IMR-90 (cell line): Measurements from ENCODE around the gene IMPG1. TPM values are rescaled to one million over a fixed set of nuclear protein-coding genes. Genes with fewer than 3 reads are reported as not detected.
"Not testable (repeated sequence)": the region's sequence is repeated elsewhere in the genome, so short reads cannot be mapped to it uniquely, and the experiment has no call there.

Source experiments
- ATAC-seq: fragments of 200-7000 bp; cut with Tn5 transposase; 2 replicates; pipeline ENCODE4 v1.9.1; 2020; ENCODE audit warnings: low read depth, mild to moderate bottlenecking, moderate library complexity
- BruUV-seq: library from RNA; stranded (reverse); fragments of 400-500 nt; replicated peaks from 2 replicates; lab custom pipeline; 2021; lab: Mats Ljungman, UMichigan
- CTCF ChIA-PET: fragments of 300-600 bp; formaldehyde crosslinking; extraction: SDS; loops from one replicate; lab custom pipeline; 2021; ENCODE audit warnings: antibody characterized with exemption; lab: Yijun Ruan, JAX
- POLR2A ChIA-PET: fragments of 300-600 bp; sonication (Branson Sonifier 250); formaldehyde crosslinking; loops from one replicate; lab custom pipeline; 2022; ENCODE audit warnings: antibody characterized with exemption; ENCODE audit not compliant: unreplicated experiment; lab: Charles Lee
- DNase-seq: peaks from one replicate; pipeline ENCODE4 v3.0.0; 2013
- H2AFZ ChIP-seq: replicated peaks from 2 replicates; pipeline ENCODE3; 2013; ENCODE audit warnings: low read length, mild to moderate bottlenecking; ENCODE audit not compliant: poor library complexity
- H2AK5ac ChIP-seq: 2 replicates; pipeline ENCODE4 v1.6.1; 2013; ENCODE audit warnings: low read depth, low read length, inconsistent platforms
- H2AK9ac ChIP-seq: replicated peaks from 2 replicates; pipeline ENCODE3; 2013; ENCODE audit warnings: mild to moderate bottlenecking, low read depth, low read length, moderate library complexity; ENCODE audit not compliant: poor library complexity
- H2BK120ac ChIP-seq: 2 replicates; pipeline ENCODE4 v1.6.1; 2013; ENCODE audit warnings: low read depth, low read length, inconsistent platforms
- H2BK15ac ChIP-seq: 3 replicates; pipeline ENCODE4 v1.6.1; 2013; ENCODE audit warnings: low read depth, low read length, inconsistent platforms
- H2BK20ac ChIP-seq: 2 replicates; pipeline ENCODE4 v1.6.1; 2013; ENCODE audit warnings: low read depth, mild to moderate bottlenecking, inconsistent platforms, low read length, moderate library complexity
- H2BK5ac ChIP-seq: 2 replicates; pipeline ENCODE4 v1.6.1; 2013; ENCODE audit warnings: mild to moderate bottlenecking, low read depth, low read length, inconsistent platforms; ENCODE audit not compliant: poor library complexity, severe bottlenecking
- H3K14ac ChIP-seq: replicated peaks from 2 replicates; pipeline ENCODE4 v1.6.1; 2013; ENCODE audit warnings: low read depth, low read length, inconsistent platforms
- H3K18ac ChIP-seq: 2 replicates; pipeline ENCODE4 v1.6.1; 2013; ENCODE audit warnings: low read depth, low read length, control low read depth
- H3K23ac ChIP-seq: 2 replicates; pipeline ENCODE4 v1.6.1; 2013; ENCODE audit warnings: low read depth, low read length, inconsistent platforms
- H3K27ac ChIP-seq: 2 replicates; pipeline ENCODE4 v1.5.1; 2013; ENCODE audit warnings: mild to moderate bottlenecking, control low read depth, low read length; ENCODE audit not compliant: insufficient read depth
- H3K27me3 ChIP-seq: 2 replicates; pipeline ENCODE4 v1.6.1; 2013; ENCODE audit warnings: low read length; ENCODE audit not compliant: control insufficient read depth, insufficient read depth
- H3K36me3 ChIP-seq: 2 replicates; pipeline ENCODE4 v1.6.1; 2013; ENCODE audit warnings: low read length, mixed read lengths; ENCODE audit not compliant: control insufficient read depth, insufficient read depth
- H3K4ac ChIP-seq: 2 replicates; pipeline ENCODE4 v1.6.1; 2013; ENCODE audit warnings: low read depth, low read length, inconsistent platforms
- H3K4me1 ChIP-seq: 2 replicates; pipeline ENCODE4 v1.6.1; 2013; ENCODE audit warnings: low read length, mixed read lengths; ENCODE audit not compliant: control insufficient read depth, insufficient read depth
- H3K4me2 ChIP-seq: 2 replicates; pipeline ENCODE4 v1.6.1; 2013; ENCODE audit warnings: low read depth, mild to moderate bottlenecking, control low read depth, low read length, moderate library complexity
- H3K4me3 ChIP-seq: 2 replicates; pipeline ENCODE4 v1.5.1; 2013; ENCODE audit warnings: low read depth, mild to moderate bottlenecking, control low read depth, low read length, moderate library complexity; ENCODE audit not compliant: insufficient read depth
- H3K56ac ChIP-seq: 2 replicates; pipeline ENCODE4 v1.6.1; 2013; ENCODE audit warnings: low read length, inconsistent platforms; ENCODE audit not compliant: insufficient read depth; ENCODE audit errors: extremely low read depth
- H3K79me1 ChIP-seq, 2 experiments: 2 replicates each; pipeline ENCODE4 v1.6.1; 2013; ENCODE audit warnings: low read length in 2 of 2, inconsistent platforms in 1 of 2, low read depth in 1 of 2
- H3K9ac ChIP-seq: 2 replicates; pipeline ENCODE4 v1.6.1; 2013; ENCODE audit warnings: low read depth, low read length, control low read depth
- H3K9me1 ChIP-seq: 2 replicates; pipeline ENCODE4 v1.6.1; 2013; ENCODE audit warnings: low read length, inconsistent platforms; ENCODE audit not compliant: insufficient read depth
- H3K9me3 ChIP-seq: 2 replicates; pipeline ENCODE4 v1.6.1; 2013; ENCODE audit warnings: low read length; ENCODE audit not compliant: control insufficient read depth, insufficient read depth
- H4K20me1 ChIP-seq: 2 replicates; pipeline ENCODE4 v1.6.1; 2013; ENCODE audit warnings: low read length, inconsistent platforms; ENCODE audit not compliant: insufficient read depth
- H4K5ac ChIP-seq: 2 replicates; pipeline ENCODE4 v1.6.1; 2013; ENCODE audit warnings: mild to moderate bottlenecking, low read depth, low read length, control low read depth
- H4K8ac ChIP-seq, 2 experiments: 2 replicates each; pipeline ENCODE4 v1.6.1; 2013; ENCODE audit warnings: low read depth in 2 of 2, low read length in 2 of 2, control low read depth in 1 of 2, inconsistent platforms in 1 of 2
- H4K91ac ChIP-seq: 2 replicates; pipeline ENCODE4 v1.6.1; 2013; ENCODE audit warnings: low read depth, low read length, inconsistent platforms; ENCODE audit not compliant: insufficient read depth
- WGBS, 2 experiments: methylation state at CpG; one replicate each; pipeline versions ENCODE4 v1.1.5 to v1.1.7; 2013; ENCODE audit warnings: missing lambda C conversion rate in 2 of 2; ENCODE audit not compliant: insufficient read length in 1 of 2; ENCODE audit errors: extremely low coverage in 2 of 2; 5-methylcytosine and 5-hydroxymethylcytosine counted together
- dilution Hi-C: fragments of 300-500 bp; cut with HindIII; formaldehyde crosslinking; loops from one replicate; pipeline ENCODE4 v1.14.3; 2018; ENCODE audit warnings: low sequenced_read_pairs; ENCODE audit not compliant: unreplicated experiment
- in situ Hi-C: fragments of 300-500 bp; cut with MboI; formaldehyde crosslinking; loops from 3 replicates; pipeline ENCODE4 v1.14.3; 2019; ENCODE audit warnings: low sequenced_read_pairs, inconsistent platforms, mixed read lengths
- intact Hi-C: fragments of 100-400 bp; cut with micrococcal nuclease; formaldehyde crosslinking; loops from 2 replicates; pipeline ENCODE4 v1.10.0; 2022
- polyA plus RNA-seq, 3 experiments: library from polyadenylated mRNA; depleted of rRNA; stranded (reverse); fragments of >200 nt; gene quantifications; 2 replicates each; pipeline ENCODE4 v1.2.3, GENCODE V29; 2012; ENCODE audit warnings: low replicate concordance in 1 of 3
- total RNA-seq: library from RNA; depleted of rRNA; stranded (reverse); fragments of >200 nt; gene quantifications from 2 replicates; pipeline ENCODE4 v1.2.3, GENCODE V29; 2012

The IMPG1 gene
- total and polyA plus RNA-seq, 2 of the 4 experiments (the other 2 are of a cell fraction) = not detected

DNA sequence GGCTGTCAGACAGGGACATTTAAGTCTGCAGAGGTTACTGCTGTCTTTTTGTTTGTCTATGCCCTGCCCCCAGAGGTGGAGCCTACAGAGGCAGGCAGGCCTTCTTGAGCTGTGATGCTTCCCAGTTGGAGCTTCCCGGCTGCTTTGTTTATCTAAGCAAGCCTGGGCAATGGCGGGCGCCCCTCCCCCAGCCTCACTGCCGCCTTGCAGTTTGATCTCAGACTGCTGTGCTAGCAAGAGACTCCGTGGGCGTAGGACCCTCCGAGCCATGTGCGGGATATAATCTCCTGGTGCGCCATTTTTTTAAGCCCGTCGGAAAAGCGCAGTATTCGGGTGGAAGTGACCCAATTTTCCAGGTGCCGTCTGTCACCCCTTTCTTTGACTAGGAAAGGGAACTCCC lies 167.3 kb downstream of the IMPG1 start:
- H2BK15ac ChIP-seq, H3K4me2 ChIP-seq, in situ Hi-C loops, BruUV-seq, H2BK120ac ChIP-seq, H3K4me3 ChIP-seq, H3K4ac ChIP-seq, intact Hi-C loops, H3K9ac ChIP-seq, H2AK5ac ChIP-seq, H2AFZ ChIP-seq, H3K79me1 ChIP-seq, H4K5ac ChIP-seq, H3K9me3 ChIP-seq, H3K27me3 ChIP-seq, POLR2A ChIA-PET, H3K36me3 ChIP-seq, H3K4me1 ChIP-seq, H4K20me1 ChIP-seq, H3K14ac ChIP-seq, H3K56ac ChIP-seq, H2BK20ac ChIP-seq, CTCF ChIA-PET, ATAC-seq, H4K91ac ChIP-seq, dilution Hi-C loops, H4K8ac ChIP-seq, DNase-seq, H3K18ac ChIP-seq, H3K27ac ChIP-seq, H2AK9ac ChIP-seq, H3K23ac ChIP-seq, H3K9me1 ChIP-seq, H2BK5ac ChIP-seq: not testable (repeated sequence)
- 60% methylated on average over 1 of the region's 14 CpGs; no CpG with 5 or more reads in 1 of the 2 experiments for WGBS, 2 experiments

DNA sequence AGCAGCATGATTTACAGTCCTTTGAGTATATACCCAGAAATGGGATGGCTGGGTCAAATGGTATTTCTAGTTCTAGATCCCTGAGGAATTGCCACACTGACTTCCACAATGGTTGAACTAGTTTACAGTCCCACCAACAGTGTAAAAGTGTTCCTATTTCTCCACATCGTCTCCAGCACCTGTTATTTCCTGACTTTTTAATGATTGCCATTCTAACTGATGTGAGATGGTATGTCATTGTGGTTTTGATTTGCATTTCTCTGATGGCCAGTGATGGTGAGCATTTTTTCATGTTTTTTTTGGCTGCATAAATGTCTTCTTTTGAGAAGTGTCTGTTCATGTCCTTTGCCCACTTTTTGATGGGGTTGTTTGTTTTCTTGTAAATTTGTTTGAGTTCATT lies 172.2 kb downstream of the IMPG1 start:
- H2AFZ ChIP-seq, H3K56ac ChIP-seq, H3K36me3 ChIP-seq, H4K91ac ChIP-seq, H3K27me3 ChIP-seq, H4K20me1 ChIP-seq, H3K4me2 ChIP-seq, POLR2A ChIA-PET, H4K5ac ChIP-seq, H4K8ac ChIP-seq, H3K9ac ChIP-seq, in situ Hi-C loops, DNase-seq, H2AK9ac ChIP-seq, H3K79me1 ChIP-seq, H3K4me3 ChIP-seq, H2BK120ac ChIP-seq, CTCF ChIA-PET, H3K27ac ChIP-seq, H2BK20ac ChIP-seq, H3K4ac ChIP-seq, H2BK15ac ChIP-seq, ATAC-seq, dilution Hi-C loops, H3K9me3 ChIP-seq, H3K18ac ChIP-seq, H3K14ac ChIP-seq, H3K9me1 ChIP-seq, intact Hi-C loops, BruUV-seq, H3K4me1 ChIP-seq, H3K23ac ChIP-seq, H2AK5ac ChIP-seq, H2BK5ac ChIP-seq: not testable (repeated sequence)
- no CpG with 5 or more reads among the region's 1 CpG for WGBS, 2 experiments
